Peyer's patch (tissue), 4 donors: Measurements from ENCODE around the gene DOK4.

ENCODE experiments used
- CTCF ChIP-seq, 6 experiments: fragments of 450-650 bp in 4 of 6; fragments of 200-600 bp in 2 of 6; sonication (generic) in 1 of 6; IDR thresholded peaks; one replicate each; pipeline ENCODE4 v1.5.1; 2017 to 2019; ENCODE audit warnings: antibody characterized with exemption in 6 of 6, mild to moderate bottlenecking in 3 of 6, moderate library complexity in 1 of 6
- POLR2A ChIP-seq, 2 donors: fragments of 450-650 bp; IDR thresholded peaks; one replicate each; pipeline ENCODE4 v1.5.1; 2017; ENCODE audit warnings: antibody characterized with exemption in 2 of 2, mild to moderate bottlenecking in 2 of 2, moderate library complexity in 2 of 2

GRCh38 chr16:57503366-57503765, 17.1 kb upstream of the DOK4 start:
- no peak for TF ChIP-seq CTCF (IDR thresholded peaks at IDR 0.05)
- TF ChIP-seq POLR2A (IDR thresholded peaks at IDR 0.05): no peak
